Trophoblast cell (in vitro differentiated cells and primary cell): Measurements from ENCODE around the gene OXGR1. TPM values are rescaled to one million over a fixed set of nuclear protein-coding genes. Genes with fewer than 3 reads are reported as not detected.
A peak's percentile ranks its signal among the peaks of the same experiment; 100 is the strongest.

Experiments
- DNase-seq, 2 donors: peaks; one replicate each; pipeline ENCODE4 v3.0.0-alpha.2; 2016
- H2AFZ ChIP-seq: 2 replicates; pipeline ENCODE4 v1.6.1; 2013; ENCODE audit warnings: low read length, moderate library complexity, mild to moderate bottlenecking; ENCODE audit not compliant: insufficient read depth, poor library complexity
- H2AK5ac ChIP-seq: 2 replicates; pipeline ENCODE4 v1.6.1; 2013; ENCODE audit warnings: mild to moderate bottlenecking, low read length
- H2BK120ac ChIP-seq: 2 replicates; pipeline ENCODE4 v1.6.1; 2013; ENCODE audit warnings: low read length, mild to moderate bottlenecking, moderate library complexity; ENCODE audit not compliant: insufficient read depth, poor library complexity
- H2BK12ac ChIP-seq: 2 replicates; pipeline ENCODE4 v1.6.1; 2013; ENCODE audit warnings: mild to moderate bottlenecking, low read length, moderate library complexity
- H2BK5ac ChIP-seq: 2 replicates; pipeline ENCODE4 v1.6.1; 2013; ENCODE audit warnings: low read length, low read depth, moderate library complexity, mild to moderate bottlenecking; ENCODE audit not compliant: poor library complexity
- H3K14ac ChIP-seq: 2 replicates; pipeline ENCODE4 v1.6.1; 2013; ENCODE audit warnings: mild to moderate bottlenecking, low read length
- H3K18ac ChIP-seq: 2 replicates; pipeline ENCODE4 v1.6.1; 2013; ENCODE audit warnings: mild to moderate bottlenecking, low read length
- H3K23ac ChIP-seq: 2 replicates; pipeline ENCODE4 v1.6.1; 2013; ENCODE audit warnings: low read length
- H3K27ac ChIP-seq: 2 replicates; pipeline ENCODE4 v1.5.1; 2013; ENCODE audit warnings: low read depth, mild to moderate bottlenecking, inconsistent platforms, low read length, moderate library complexity
- H3K27me3 ChIP-seq: 2 replicates; pipeline ENCODE4 v1.6.1; 2013; ENCODE audit warnings: inconsistent platforms, mild to moderate bottlenecking, low read length, moderate library complexity; ENCODE audit not compliant: insufficient read depth
- H3K36me3 ChIP-seq, 2 experiments: 1 replicate in 1 of 2; 2 replicates in 1 of 2; pipeline ENCODE4 v1.6.1; 2013; ENCODE audit warnings: low read length in 2 of 2, mild to moderate bottlenecking in 2 of 2, moderate library complexity in 1 of 2; ENCODE audit not compliant: insufficient read depth in 2 of 2, control insufficient read depth in 1 of 2
- H3K4ac ChIP-seq: 2 replicates; pipeline ENCODE4 v1.6.1; 2013; ENCODE audit warnings: low read depth, mild to moderate bottlenecking, low read length, moderate library complexity
- H3K4me1 ChIP-seq, 2 experiments: 1 replicate in 1 of 2; 2 replicates in 1 of 2; pipeline ENCODE4 v1.6.1; 2013; ENCODE audit warnings: low read length in 2 of 2, mild to moderate bottlenecking in 2 of 2, moderate library complexity in 1 of 2; ENCODE audit not compliant: insufficient read depth in 2 of 2, control insufficient read depth in 1 of 2
- H3K4me2 ChIP-seq: 2 replicates; pipeline ENCODE4 v1.6.1; 2013; ENCODE audit warnings: inconsistent platforms, mild to moderate bottlenecking, low read length, moderate library complexity
- H3K4me3 ChIP-seq: 2 replicates; pipeline ENCODE4 v1.5.1; 2013; ENCODE audit warnings: mild to moderate bottlenecking, low read depth, low read length, inconsistent platforms
- H3K79me1 ChIP-seq: one replicate; pipeline ENCODE4 v1.6.1; 2013; ENCODE audit warnings: low read length
- H3K79me2 ChIP-seq: 2 replicates; pipeline ENCODE4 v1.6.1; 2013; ENCODE audit warnings: low read length, mild to moderate bottlenecking; ENCODE audit not compliant: control insufficient read depth, insufficient read depth, poor library complexity
- H3K9ac ChIP-seq: 2 replicates; pipeline ENCODE4 v1.6.1; 2013; ENCODE audit warnings: mild to moderate bottlenecking, low read length
- H3K9me3 ChIP-seq: 2 replicates; pipeline ENCODE4 v1.6.1; 2013; ENCODE audit warnings: low read depth, mild to moderate bottlenecking, control low read depth, inconsistent platforms, low read length; ENCODE audit not compliant: insufficient read depth
- H4K12ac ChIP-seq: 2 replicates; pipeline ENCODE4 v1.6.1; 2013; ENCODE audit warnings: low read depth, mild to moderate bottlenecking, low read length, moderate library complexity
- H4K8ac ChIP-seq: 2 replicates; pipeline ENCODE4 v1.6.1; 2013; ENCODE audit warnings: low read depth, mild to moderate bottlenecking, low read length, moderate library complexity
- H4K91ac ChIP-seq: one replicate; pipeline ENCODE4 v1.6.1; 2013; ENCODE audit warnings: low read depth, mild to moderate bottlenecking, low read length, moderate library complexity
- WGBS: extraction: QIAGEN DNeasy Blood & Tissue Kit; methylation state at CpG from one replicate; pipeline ENCODE4 v1.1.7; 2013; ENCODE audit warnings: missing lambda C conversion rate; ENCODE audit not compliant: insufficient read length, insufficient coverage; ENCODE audit errors: extremely low coverage; 5-methylcytosine and 5-hydroxymethylcytosine counted together
- polyA plus RNA-seq: library from polyadenylated mRNA; stranded (reverse); fragments of 200-250 nt; gene quantifications from 2 replicates; pipeline ENCODE4 v1.2.3, GENCODE V29; 2013

Gene OXGR1
- 18.2 and 18.3 TPM in 2 replicates for polyA plus RNA-seq

- peak in 1 of 2 donors; percentile 28 for DNase-seq
- Histone ChIP-seq H3K23ac (no peak within 1 kb of the TSS), H3K4me2 (peak within 1 kb of the TSS; percentile 71), H3K9me3 (no peaks in the 10 kb centered on the region), H3K4me3 (peak within 1 kb of the TSS; percentile 70), H4K91ac (peak within 1 kb of the TSS; percentile 93), H3K79me1 (peaks cover 8% of the 10 kb centered on the region), H3K36me3 (peaks cover 2% of the 10 kb centered on the region in 2 experiments), H2BK12ac (peak within 1 kb of the TSS; percentile 59), H2BK120ac (peak within 1 kb of the TSS; percentile 91), H3K79me2 (peaks cover 5% of the 10 kb centered on the region), H3K27ac (no peak within 1 kb of the TSS), H3K4me1 (peaks cover 8 to 10% of the 10 kb centered on the region in 2 experiments), H3K14ac (peak within 1 kb of the TSS; percentile 97), H2AK5ac (peak within 1 kb of the TSS; percentile 92), H3K4ac (peak within 1 kb of the TSS; percentile 29), H3K27me3 (no peaks in the 10 kb centered on the region), H2BK5ac (peak within 1 kb of the TSS; percentile 81), H4K12ac (peak within 1 kb of the TSS; percentile 86), H3K9ac (no peak within 1 kb of the TSS), H4K8ac (peak within 1 kb of the TSS; percentile 95), H3K18ac (peak within 1 kb of the TSS; percentile 92), H2AFZ (peak within 1 kb of the TSS; percentile 79)
- no CpG with 5 or more reads among the region's 52 CpGs for WGBS
Measured at GRCh38 chr13:96994017-96994857, at the start of gene OXGR1. Gene OXGR1 (minus strand): TSS chr13:96994476. CDS start chr13:96987759, 6,717 bp downstream.

- Histone ChIP-seq H3K27ac (no peak overlapping the region), H3K27me3 (no peaks in the 10 kb centered on the region), H3K79me2 (no peaks in the 10 kb centered on the region), H3K9ac (no peak overlapping the region), H3K4me1 (no peaks in the 10 kb centered on the region), H3K79me1 (no peaks in the 10 kb centered on the region), H3K18ac (no peak overlapping the region), H4K12ac (no peak overlapping the region), H2AFZ (no peak overlapping the region), H2BK120ac (no peak overlapping the region), H3K9me3 (no peaks in the 10 kb centered on the region), H3K23ac (no peak overlapping the region), H3K14ac (no peak overlapping the region), H3K4ac (no peak overlapping the region), H2BK5ac (no peak overlapping the region), H2BK12ac (no peak overlapping the region), H3K4me2 (no peak overlapping the region), H3K36me3 (no peaks in the 10 kb centered on the region), H2AK5ac (no peak overlapping the region), H4K8ac (no peak overlapping the region), H4K91ac (no peak overlapping the region), H3K4me3 (no peak overlapping the region)
- WGBS, result no CpG with 5 or more reads among the region's 2 CpGs
- no peak for DNase-seq
Measured at GRCh38 chr13:97043302-97043701, 49.0 kb upstream of the OXGR1 start.

- H3K18ac ChIP-seq, result no peak overlapping the region
- no peak overlapping the region for H3K4ac ChIP-seq
- no CpG with 5 or more reads among the region's 2 CpGs for WGBS
- H4K12ac ChIP-seq, result no peak overlapping the region
- no peaks in the 10 kb centered on the region for H3K36me3 ChIP-seq
- H3K27me3 ChIP-seq, result no peaks in the 10 kb centered on the region
- H3K27ac ChIP-seq, result no peak overlapping the region
- H2BK12ac ChIP-seq, result no peak overlapping the region
- no peak overlapping the region for H4K8ac ChIP-seq
- no peak overlapping the region for H2AFZ ChIP-seq
- no peak overlapping the region for H2AK5ac ChIP-seq
- peaks cover 4 to 5% of the 10 kb centered on the region in 2 experiments for H3K4me1 ChIP-seq
- H4K91ac ChIP-seq, result no peak overlapping the region
- no peaks in the 10 kb centered on the region for H3K9me3 ChIP-seq
- H2BK5ac ChIP-seq, result no peak overlapping the region
- peak; percentile 52 to 88 for DNase-seq
- no peak overlapping the region for H3K9ac ChIP-seq
- H3K23ac ChIP-seq, result no peak overlapping the region
- peak overlapping the region; percentile 66 for H2BK120ac ChIP-seq
- H3K79me2 ChIP-seq, result no peaks in the 10 kb centered on the region
- H3K4me3 ChIP-seq, result no peak overlapping the region
- H3K79me1 ChIP-seq, result peaks cover 16% of the 10 kb centered on the region
- H3K4me2 ChIP-seq, result no peak overlapping the region
- no peak overlapping the region for H3K14ac ChIP-seq
Measured at GRCh38 chr13:97030705-97031452, 36.6 kb upstream of the OXGR1 start.

GRCh38 chr13:97028441-97029299, 34.4 kb upstream of the OXGR1 start:
- H2BK5ac ChIP-seq, result peak overlapping the region; percentile 66
- no peak overlapping the region for H3K23ac ChIP-seq
- peak; percentile 73 to 96 for DNase-seq
- WGBS, result no CpG with 5 or more reads among the region's 12 CpGs
- H3K18ac ChIP-seq, result no peak overlapping the region
- no peaks in the 10 kb centered on the region for H3K36me3 ChIP-seq
- H4K91ac ChIP-seq, result peak overlapping the region; percentile 51
- H4K12ac ChIP-seq, result no peak overlapping the region
- no peak overlapping the region for H4K8ac ChIP-seq
- H3K4ac ChIP-seq, result no peak overlapping the region
- no peak overlapping the region for H2AK5ac ChIP-seq
- no peaks in the 10 kb centered on the region for H3K27me3 ChIP-seq
- H3K79me1 ChIP-seq, result peaks cover 18% of the 10 kb centered on the region
- peak overlapping the region; percentile 71 for H2BK12ac ChIP-seq
- peak overlapping the region; percentile 19 for H3K14ac ChIP-seq
- H3K79me2 ChIP-seq, result no peaks in the 10 kb centered on the region
- peak overlapping the region; percentile 54 for H2AFZ ChIP-seq
- no peaks in the 10 kb centered on the region for H3K9me3 ChIP-seq
- no peak overlapping the region for H3K9ac ChIP-seq
- peak overlapping the region; percentile 72 for H2BK120ac ChIP-seq
- H3K4me2 ChIP-seq, result no peak overlapping the region
- H3K27ac ChIP-seq, result peak overlapping the region; percentile 27
- H3K4me1 ChIP-seq, result peaks cover 2 to 4% of the 10 kb centered on the region in 2 experiments
- H3K4me3 ChIP-seq, result no peak overlapping the region
